ENCODE results near the gene RALBP1.
"Not testable (repeated sequence)": the region's sequence is repeated elsewhere in the genome, so short reads cannot be mapped to it uniquely, and the experiment has no call there.

Gene RALBP1

GRCh38 chr18:9435041-9435440 lies 40.3 kb upstream of the RALBP1 start:
- no peak for DNase-seq (ENCODE audit: low read depth, low spot score)
- WGBS (ENCODE audit: insufficient coverage, insufficient read length): no CpG with 5 or more reads among the region's 17 CpGs
- Histone ChIP-seq H3K27ac (ENCODE audit: low read length) (no peak overlapping the region), H3K36me3 (ENCODE audit: control insufficient read depth, insufficient read depth, low read length) (no peaks in the 10 kb centered on the region), H3K9me3 (ENCODE audit: control insufficient read depth, insufficient read depth, low read length) (no peaks in the 10 kb centered on the region), H3K4me1 (ENCODE audit: control insufficient read depth, insufficient read depth, low read length) (no peaks in the 10 kb centered on the region; the same call in 1 of the 2 replicates), H3K4me3 (ENCODE audit: low read length) (no peak overlapping the region), H3K27me3 (ENCODE audit: control insufficient read depth, insufficient read depth, low read length) (no peaks in the 10 kb centered on the region)

- H3K27ac ChIP-seq (ENCODE audit: low read length): no peak overlapping the region
- WGBS (ENCODE audit: insufficient coverage, insufficient read length): no CpG with 5 or more reads among the region's 5 CpGs
These were observed 38.9 kb upstream of the RALBP1 start for GRCh38 chr18:9436206-9436929.

GRCh38 chr18:9437021-9437437 lies 38.3 kb upstream of the RALBP1 start:
- no peaks in the 10 kb centered on the region for H3K36me3 ChIP-seq (ENCODE audit: control insufficient read depth, insufficient read depth, low read length)
- no peak for DNase-seq (ENCODE audit: low read depth, low spot score)
- no peak overlapping the region for H3K27ac ChIP-seq (ENCODE audit: low read length)
- no peaks in the 10 kb centered on the region; the same call in 1 of the 2 replicates for H3K4me1 ChIP-seq (ENCODE audit: control insufficient read depth, insufficient read depth, low read length)
- no peak overlapping the region for H3K4me3 ChIP-seq (ENCODE audit: low read length)
- no CpG with 5 or more reads among the region's 5 CpGs for WGBS (ENCODE audit: insufficient coverage, insufficient read length)
- H3K27me3 ChIP-seq (ENCODE audit: control insufficient read depth, insufficient read depth, low read length): no peaks in the 10 kb centered on the region
- H3K9me3 ChIP-seq (ENCODE audit: control insufficient read depth, insufficient read depth, low read length): no peaks in the 10 kb centered on the region

More at GRCh38 chr18:9436206-9436929, 38.9 kb upstream of the RALBP1 start:
- no peak for DNase-seq (ENCODE audit: low read depth, low spot score)
- Histone ChIP-seq H3K27me3 (ENCODE audit: control insufficient read depth, insufficient read depth, low read length) (no peaks in the 10 kb centered on the region), H3K36me3 (ENCODE audit: control insufficient read depth, insufficient read depth, low read length) (no peaks in the 10 kb centered on the region), H3K9me3 (ENCODE audit: control insufficient read depth, insufficient read depth, low read length) (no peaks in the 10 kb centered on the region), H3K4me3 (ENCODE audit: low read length) (no peak overlapping the region), H3K4me1 (ENCODE audit: control insufficient read depth, insufficient read depth, low read length) (no peaks in the 10 kb centered on the region; the same call in 1 of the 2 replicates)

GRCh38 chr18:9437672-9438071 lies 37.6 kb upstream of the RALBP1 start:
- no peak for DNase-seq (ENCODE audit: low read depth, low spot score)
- H3K4me3 ChIP-seq (ENCODE audit: low read length): no peak overlapping the region
- no peaks in the 10 kb centered on the region for H3K27me3 ChIP-seq (ENCODE audit: control insufficient read depth, insufficient read depth, low read length)
- no peaks in the 10 kb centered on the region; the same call in 1 of the 2 replicates for H3K4me1 ChIP-seq (ENCODE audit: control insufficient read depth, insufficient read depth, low read length)
- WGBS (ENCODE audit: insufficient coverage, insufficient read length): no CpG with 5 or more reads among the region's 4 CpGs
- H3K9me3 ChIP-seq (ENCODE audit: control insufficient read depth, insufficient read depth, low read length): no peaks in the 10 kb centered on the region
- H3K36me3 ChIP-seq (ENCODE audit: control insufficient read depth, insufficient read depth, low read length): no peaks in the 10 kb centered on the region
- no peak overlapping the region for H3K27ac ChIP-seq (ENCODE audit: low read length)

- Histone ChIP-seq H3K27me3 (ENCODE audit: control insufficient read depth, insufficient read depth, low read length) (no peaks in the 10 kb centered on the region), H3K9me3 (ENCODE audit: control insufficient read depth, insufficient read depth, low read length) (no peaks in the 10 kb centered on the region), H3K4me3 (ENCODE audit: low read length) (no peak overlapping the region), H3K27ac (ENCODE audit: low read length) (no peak overlapping the region), H3K36me3 (ENCODE audit: control insufficient read depth, insufficient read depth, low read length) (no peaks in the 10 kb centered on the region), H3K4me1 (ENCODE audit: control insufficient read depth, insufficient read depth, low read length) (no peaks in the 10 kb centered on the region)
- 100% methylated on average over 2 of the region's 3 CpGs for WGBS (ENCODE audit: insufficient coverage, insufficient read length)
- no peak for DNase-seq (ENCODE audit: low read depth, low spot score)
These were observed 34.3 kb upstream of the RALBP1 start for GRCh38 chr18:9441061-9441460.

- Histone ChIP-seq H3K9me3 (ENCODE audit: control insufficient read depth, insufficient read depth, low read length) (no peaks in the 10 kb centered on the region), H3K27ac (ENCODE audit: low read length) (no peak overlapping the region), H3K4me3 (ENCODE audit: low read length) (no peak overlapping the region), H3K27me3 (ENCODE audit: control insufficient read depth, insufficient read depth, low read length) (no peaks in the 10 kb centered on the region; the same call in 1 of the 2 replicates), H3K4me1 (ENCODE audit: control insufficient read depth, insufficient read depth, low read length) (no peaks in the 10 kb centered on the region), H3K36me3 (ENCODE audit: control insufficient read depth, insufficient read depth, low read length) (no peaks in the 10 kb centered on the region)
- WGBS (ENCODE audit: insufficient coverage, insufficient read length): no CpG with 5 or more reads among the region's 3 CpGs
- no peak for DNase-seq (ENCODE audit: low read depth, low spot score)
These were observed 30.8 kb upstream of the RALBP1 start for GRCh38 chr18:9444549-9444948.

GRCh38 chr18:9446839-9447238 lies 28.5 kb upstream of the RALBP1 start:
- WGBS (ENCODE audit: insufficient coverage, insufficient read length): no CpG with 5 or more reads among the region's 5 CpGs
- Histone ChIP-seq H3K4me1 (ENCODE audit: control insufficient read depth, insufficient read depth, low read length) (no peaks in the 10 kb centered on the region), H3K9me3 (ENCODE audit: control insufficient read depth, insufficient read depth, low read length) (no peaks in the 10 kb centered on the region), H3K36me3 (ENCODE audit: control insufficient read depth, insufficient read depth, low read length) (no peaks in the 10 kb centered on the region), H3K27ac (ENCODE audit: low read length) (no peak overlapping the region), H3K4me3 (ENCODE audit: low read length) (no peak overlapping the region), H3K27me3 (ENCODE audit: control insufficient read depth, insufficient read depth, low read length) (no peaks in the 10 kb centered on the region; the same call in 1 of the 2 replicates)
- DNase-seq (ENCODE audit: low read depth, low spot score): no peak

GRCh38 chr18:9447334-9447733 lies 28.0 kb upstream of the RALBP1 start:
- DNase-seq (ENCODE audit: low read depth, low spot score): no peak
- Histone ChIP-seq H3K27me3 (ENCODE audit: control insufficient read depth, insufficient read depth, low read length) (no peaks in the 10 kb centered on the region; the same call in 1 of the 2 replicates), H3K9me3 (ENCODE audit: control insufficient read depth, insufficient read depth, low read length) (no peaks in the 10 kb centered on the region), H3K36me3 (ENCODE audit: control insufficient read depth, insufficient read depth, low read length) (no peaks in the 10 kb centered on the region), H3K4me3 (ENCODE audit: low read length) (no peak overlapping the region), H3K4me1 (ENCODE audit: control insufficient read depth, insufficient read depth, low read length) (no peaks in the 10 kb centered on the region), H3K27ac (ENCODE audit: low read length) (no peak overlapping the region)
- no CpG with 5 or more reads among the region's 7 CpGs for WGBS (ENCODE audit: insufficient coverage, insufficient read length)

GRCh38 chr18:9449600-9450414 lies 25.5 kb upstream of the RALBP1 start:
- H3K27me3 ChIP-seq (ENCODE audit: control insufficient read depth, insufficient read depth, low read length): no peaks in the 10 kb centered on the region; the same call in 1 of the 2 replicates
- H3K27ac ChIP-seq (ENCODE audit: low read length): no peak overlapping the region
- no peaks in the 10 kb centered on the region for H3K36me3 ChIP-seq (ENCODE audit: control insufficient read depth, insufficient read depth, low read length)
- DNase-seq (ENCODE audit: low read depth, low spot score): no peak
- H3K4me1 ChIP-seq (ENCODE audit: control insufficient read depth, insufficient read depth, low read length): no peaks in the 10 kb centered on the region
- no CpG with 5 or more reads among the region's 12 CpGs for WGBS (ENCODE audit: insufficient coverage, insufficient read length)
- no peak overlapping the region for H3K4me3 ChIP-seq (ENCODE audit: low read length)
- no peaks in the 10 kb centered on the region for H3K9me3 ChIP-seq (ENCODE audit: control insufficient read depth, insufficient read depth, low read length)

GRCh38 chr18:9450920-9451319 lies 24.4 kb upstream of the RALBP1 start:
- not testable (repeated sequence) for H3K27me3 ChIP-seq (ENCODE audit: control insufficient read depth, insufficient read depth, low read length); H3K4me1 ChIP-seq (ENCODE audit: control insufficient read depth, insufficient read depth, low read length); H3K36me3 ChIP-seq (ENCODE audit: control insufficient read depth, insufficient read depth, low read length); H3K27ac ChIP-seq (ENCODE audit: low read length); DNase-seq (ENCODE audit: low read depth, low spot score); H3K4me3 ChIP-seq (ENCODE audit: low read length); H3K9me3 ChIP-seq (ENCODE audit: control insufficient read depth, insufficient read depth, low read length)
- WGBS (ENCODE audit: insufficient coverage, insufficient read length): no CpG with 5 or more reads among the region's 7 CpGs
